GM19463 (cell line): ENCODE results near the gene PHLDB1.

Experiments
- ATAC-seq: cut with Tn5 transposase; IDR thresholded peaks from one replicate; pipeline ENCODE4 v1.9.1; 2021; ENCODE audit warnings: mild to moderate bottlenecking, moderate library complexity; ENCODE audit not compliant: unreplicated experiment

The PHLDB1 gene

GRCh38 chr11:118638726-118639125 is 31.3 kb downstream of the PHLDB1 start:
- no peak for ATAC-seq

- no peak for ATAC-seq
Observed at GRCh38 chr11:118639899-118640298, 32.5 kb downstream of the PHLDB1 start.

GRCh38 chr11:118640332-118641154 is 33.1 kb downstream of the PHLDB1 start:
- ATAC-seq, result no peak

GRCh38 chr11:118641397-118642019 is 34.1 kb downstream of the PHLDB1 start:
- ATAC-seq, result no peak

DNA sequence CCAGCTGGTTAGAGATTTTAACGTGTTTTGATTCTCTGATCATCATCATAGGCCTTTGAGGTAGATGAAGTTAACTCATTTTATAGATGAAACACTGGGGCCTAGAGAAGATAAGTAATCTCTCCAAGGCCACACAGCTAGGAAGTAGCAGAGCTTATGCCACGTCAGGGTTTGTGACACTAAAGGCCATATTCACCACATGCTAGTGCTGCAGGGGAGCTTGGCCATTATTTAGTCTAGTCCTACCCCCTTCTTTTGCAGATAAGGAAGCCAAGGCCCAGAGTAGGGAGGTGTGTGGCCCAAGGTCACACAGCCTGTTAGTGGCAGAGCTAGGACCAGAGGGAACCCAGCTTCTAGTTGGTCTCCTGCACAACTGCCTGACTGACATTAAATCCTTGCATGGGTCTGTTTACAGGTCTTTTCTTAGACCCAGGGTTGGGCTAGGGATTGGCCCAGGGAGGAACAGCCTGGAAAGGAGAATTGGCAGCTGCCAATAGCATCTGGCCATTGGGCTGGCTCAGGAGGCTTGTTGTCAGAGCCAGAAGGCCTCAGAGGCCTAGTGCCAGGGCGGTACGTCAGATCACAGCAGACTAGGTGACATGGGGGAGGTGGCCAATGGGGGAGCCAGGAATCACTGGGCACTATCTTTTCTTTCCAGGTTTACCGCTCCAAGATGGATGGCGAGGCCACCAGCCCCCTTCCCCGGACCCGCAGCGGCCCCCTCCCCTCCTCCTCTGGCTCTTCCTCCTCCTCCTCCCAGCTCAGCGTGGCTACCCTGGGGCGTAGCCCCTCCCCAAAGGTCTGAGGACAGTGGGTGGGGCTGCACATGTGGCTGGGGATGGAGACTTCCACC is 36.0 kb downstream of the PHLDB1 start:
- ATAC-seq, result no peak

- ATAC-seq, result no peak
Observed at GRCh38 chr11:118643995-118644345, 36.6 kb downstream of the PHLDB1 start.

DNA sequence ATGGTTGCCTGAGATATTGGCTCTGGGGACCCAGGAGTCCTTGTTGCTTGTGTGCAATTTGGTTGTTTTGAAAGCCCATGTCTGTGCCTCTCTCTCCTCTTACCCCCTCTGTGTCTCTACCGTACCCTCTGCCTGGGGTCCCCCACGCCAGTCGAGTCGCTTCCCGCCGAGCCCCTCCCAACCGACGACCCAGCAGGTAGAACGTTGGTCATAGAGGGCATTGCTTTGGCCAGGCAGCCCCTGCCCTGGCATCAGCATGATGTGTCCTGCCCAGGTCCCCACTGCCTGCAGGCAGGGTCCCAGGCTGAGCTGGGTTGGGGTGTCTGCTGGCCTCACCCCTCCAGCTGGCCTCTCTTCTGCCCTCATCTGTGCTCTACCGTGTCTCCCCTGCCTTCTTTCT is 37.1 kb downstream of the PHLDB1 start:
- no peak for ATAC-seq

DNA sequence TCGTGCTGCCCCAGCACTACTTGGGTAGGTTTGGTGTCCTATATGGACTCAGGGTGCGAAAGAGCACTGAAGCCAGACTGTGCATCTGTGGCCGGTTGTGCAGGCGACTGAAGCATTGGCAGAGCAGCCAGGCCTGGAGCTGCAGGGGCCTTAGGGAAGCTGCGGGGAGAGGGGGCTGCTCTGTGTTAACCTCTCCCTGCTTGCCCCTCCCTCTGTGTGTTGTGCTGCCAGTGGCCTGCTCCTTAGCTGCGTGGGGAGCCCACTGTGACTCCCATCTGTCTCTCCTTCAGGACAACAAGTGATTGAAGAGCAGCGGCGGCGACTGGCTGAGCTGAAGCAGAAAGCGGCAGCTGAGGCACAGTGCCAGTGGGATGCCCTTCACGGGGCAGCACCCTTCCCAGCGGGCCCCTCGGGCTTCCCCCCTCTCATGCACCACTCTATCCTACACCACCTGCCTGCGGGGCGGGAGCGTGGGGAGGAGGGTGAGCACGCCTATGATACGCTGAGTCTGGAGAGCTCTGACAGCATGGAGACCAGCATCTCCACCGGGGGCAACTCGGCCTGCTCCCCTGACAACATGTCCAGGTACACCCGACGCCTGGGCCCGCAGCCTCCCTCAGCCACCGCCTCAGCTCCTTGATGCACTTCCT is 37.8 kb downstream of the PHLDB1 start:
- no peak for ATAC-seq

GRCh38 chr11:118646393-118646792 is 39.0 kb downstream of the PHLDB1 start:
- no peak for ATAC-seq

DNA sequence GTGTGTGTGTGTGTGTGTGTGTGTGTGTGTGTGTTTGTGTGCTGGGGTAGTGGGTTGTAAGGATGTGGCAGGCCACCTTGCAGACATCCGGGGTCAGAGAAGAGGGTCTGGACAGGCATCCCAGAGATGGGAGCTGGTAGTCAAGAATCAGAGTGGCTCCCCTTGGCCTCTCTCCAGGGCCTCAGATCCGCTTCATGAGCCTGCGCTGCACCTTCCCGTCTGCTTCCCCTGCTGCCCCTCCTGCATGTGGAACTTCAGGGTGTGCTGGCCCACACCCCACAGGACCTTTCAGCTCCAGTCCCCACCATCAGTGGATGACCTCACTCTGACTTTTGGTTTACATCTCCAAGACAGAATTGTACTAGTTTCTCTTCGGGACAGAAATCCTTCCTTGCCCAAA is 40.9 kb downstream of the PHLDB1 start:
- ATAC-seq, result no peak

GRCh38 chr11:118649941-118650340 is 42.5 kb downstream of the PHLDB1 start:
- no peak for ATAC-seq

- no peak for ATAC-seq
Observed at GRCh38 chr11:118650366-118650765, 43.0 kb downstream of the PHLDB1 start.

DNA sequence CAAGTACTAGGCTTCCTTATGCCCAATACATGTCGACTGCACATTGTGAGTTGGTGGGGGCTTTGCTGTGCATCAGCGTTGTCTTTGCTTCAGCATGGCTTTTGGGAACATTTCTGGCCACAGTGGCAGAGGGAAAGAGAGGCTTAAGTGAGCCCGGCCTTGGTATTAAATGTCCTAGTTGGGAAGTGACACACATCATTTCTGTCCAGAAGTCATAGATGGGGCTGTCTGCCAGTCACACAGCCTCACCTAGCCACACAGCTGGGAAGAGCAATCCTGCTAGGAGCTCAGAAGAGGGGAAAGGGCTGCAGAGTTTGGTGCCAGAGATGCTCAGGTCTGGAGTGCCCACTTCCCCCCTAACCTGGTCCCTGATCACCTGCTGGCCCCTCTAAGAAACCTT is 44.4 kb downstream of the PHLDB1 start:
- ATAC-seq, result no peak

- no peak for ATAC-seq
Observed at GRCh38 chr11:118652681-118653181, 45.3 kb downstream of the PHLDB1 start.

DNA sequence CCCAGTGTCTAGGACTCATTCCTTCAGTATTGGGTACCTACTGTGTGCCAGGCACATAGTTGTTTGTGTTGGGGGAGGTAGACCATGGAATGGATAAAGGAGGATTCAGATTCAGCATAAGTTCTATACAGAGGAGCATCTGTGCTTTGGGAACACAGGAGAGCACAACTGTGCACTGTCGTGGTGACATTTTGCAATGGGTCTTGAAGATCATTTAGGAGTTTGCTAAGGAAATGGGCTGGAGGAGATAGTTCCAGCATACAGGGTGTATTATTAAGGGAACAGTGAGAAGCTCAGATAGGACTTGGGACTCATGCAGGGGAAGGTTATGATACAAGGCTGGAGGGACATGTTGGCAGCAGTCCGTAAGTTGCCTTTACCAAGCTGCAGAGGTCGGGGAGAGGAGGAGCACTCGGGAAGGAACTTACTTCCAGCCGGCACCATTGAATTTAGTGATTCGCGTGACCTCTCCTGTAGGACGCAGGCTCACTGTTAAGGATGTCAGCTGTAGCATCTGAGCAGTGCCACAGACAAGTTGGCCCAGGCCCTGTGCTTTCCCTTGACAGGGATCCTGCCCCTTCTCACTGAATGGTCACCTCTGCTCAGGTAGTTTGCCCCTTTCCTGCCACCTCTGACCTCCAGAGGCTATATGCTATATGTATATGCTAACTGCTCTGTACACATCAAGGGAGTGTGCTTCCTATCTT is 46.4 kb downstream of the PHLDB1 start:
- ATAC-seq, result no peak

- ATAC-seq, result no peak
Observed at GRCh38 chr11:118655486-118656190, 48.2 kb downstream of the PHLDB1 start.

DNA sequence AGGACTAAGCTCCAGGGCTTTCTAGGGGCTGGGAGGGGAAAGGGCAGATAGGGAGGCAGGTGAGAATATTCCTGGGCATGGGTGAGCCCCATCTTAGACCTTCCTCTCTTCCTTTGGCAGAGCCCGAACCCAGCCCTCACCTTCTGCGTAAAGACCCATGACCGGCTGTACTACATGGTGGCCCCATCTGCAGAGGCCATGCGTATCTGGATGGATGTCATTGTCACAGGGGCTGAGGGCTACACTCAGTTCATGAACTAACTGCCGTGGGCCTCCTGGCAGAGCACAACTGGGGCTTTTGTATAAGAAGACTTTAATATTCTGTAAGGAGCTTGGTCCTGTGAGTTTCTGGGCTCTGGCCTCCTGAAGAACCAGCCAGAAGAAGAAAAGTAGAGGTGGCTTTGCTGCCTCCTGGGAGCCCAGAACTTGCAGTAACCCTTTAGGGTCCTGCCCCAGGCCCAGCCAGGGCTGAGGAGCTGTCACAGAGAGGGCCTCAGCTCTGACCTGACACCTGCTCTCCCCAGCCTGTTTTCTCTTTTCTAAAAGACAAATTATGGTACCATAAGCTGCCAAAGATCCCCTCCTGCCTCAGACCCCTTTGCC is 49.2 kb downstream of the PHLDB1 start:
- ATAC-seq, result no peak

GRCh38 chr11:118657238-118657637 is 49.8 kb downstream of the PHLDB1 start:
- ATAC-seq, result no peak

GRCh38 chr11:118657709-118658428 is 50.5 kb downstream of the PHLDB1 start:
- ATAC-seq, result no peak
